ENCODE measurements around the gene ARHGDIG.

The ARHGDIG gene

DNA sequence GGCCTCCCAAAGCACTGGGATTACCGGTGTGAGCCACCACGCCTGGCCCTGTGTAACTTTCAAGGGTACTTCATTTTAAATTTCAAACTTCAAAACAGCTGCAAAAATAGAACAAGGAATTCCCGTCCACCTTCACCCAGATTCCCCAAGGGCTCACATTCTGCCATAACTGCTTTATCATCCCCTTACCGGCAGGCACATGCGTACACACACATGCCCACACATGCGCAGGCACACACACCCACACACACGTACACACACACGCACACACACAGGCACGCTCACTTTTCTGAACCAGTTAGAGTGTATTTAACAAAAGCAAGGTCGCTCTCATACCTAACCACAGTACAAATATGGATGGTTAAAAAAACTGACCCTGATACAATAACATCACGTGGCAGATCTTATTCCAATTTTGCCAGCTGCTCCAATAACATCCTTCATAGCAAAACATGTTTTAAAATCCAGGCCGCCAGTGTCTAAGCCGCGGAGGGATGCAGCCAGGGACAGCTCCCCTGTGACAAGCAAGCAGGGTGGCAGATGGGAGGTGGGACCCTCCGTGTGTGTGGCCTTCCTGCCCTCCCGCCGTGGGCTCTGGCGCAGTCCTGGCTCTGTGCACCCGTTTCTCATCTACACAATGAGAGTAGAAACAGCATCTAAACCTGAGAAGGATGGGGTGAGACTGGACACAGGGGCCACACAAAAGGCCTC is 25.7 kb downstream of the ARHGDIG start:
- Histone ChIP-seq H3K4me3 (ENCODE audit: low read depth, low read length) (no peak overlapping the region), H3K79me2 (peaks cover 2% of the 10 kb centered on the region), H2AFZ (no peak overlapping the region), H3K4me2 (ENCODE audit: low read length) (no peak overlapping the region), H3K27ac (no peak overlapping the region), H3K9ac (no peak overlapping the region), H3K27me3 (ENCODE audit: control insufficient read depth, insufficient read depth, low read length) (no peaks in the 10 kb centered on the region), H3K9me3 (ENCODE audit: control insufficient read depth, low read length) (no peaks in the 10 kb centered on the region), H3K4me1 (no peaks in the 10 kb centered on the region), H3K36me3 (ENCODE audit: control insufficient read depth, insufficient read depth, low read length) (no peaks in the 10 kb centered on the region)
- TF ChIP-seq, protein P1, sequence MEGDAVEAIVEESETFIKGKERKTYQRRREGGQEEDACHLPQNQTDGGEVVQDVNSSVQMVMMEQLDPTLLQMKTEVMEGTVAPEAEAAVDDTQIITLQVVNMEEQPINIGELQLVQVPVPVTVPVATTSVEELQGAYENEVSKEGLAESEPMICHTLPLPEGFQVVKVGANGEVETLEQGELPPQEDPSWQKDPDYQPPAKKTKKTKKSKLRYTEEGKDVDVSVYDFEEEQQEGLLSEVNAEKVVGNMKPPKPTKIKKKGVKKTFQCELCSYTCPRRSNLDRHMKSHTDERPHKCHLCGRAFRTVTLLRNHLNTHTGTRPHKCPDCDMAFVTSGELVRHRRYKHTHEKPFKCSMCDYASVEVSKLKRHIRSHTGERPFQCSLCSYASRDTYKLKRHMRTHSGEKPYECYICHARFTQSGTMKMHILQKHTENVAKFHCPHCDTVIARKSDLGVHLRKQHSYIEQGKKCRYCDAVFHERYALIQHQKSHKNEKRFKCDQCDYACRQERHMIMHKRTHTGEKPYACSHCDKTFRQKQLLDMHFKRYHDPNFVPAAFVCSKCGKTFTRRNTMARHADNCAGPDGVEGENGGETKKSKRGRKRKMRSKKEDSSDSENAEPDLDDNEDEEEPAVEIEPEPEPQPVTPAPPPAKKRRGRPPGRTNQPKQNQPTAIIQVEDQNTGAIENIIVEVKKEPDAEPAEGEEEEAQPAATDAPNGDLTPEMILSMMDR (IDR thresholded peaks at IDR 0.05), result no peak

DNA sequence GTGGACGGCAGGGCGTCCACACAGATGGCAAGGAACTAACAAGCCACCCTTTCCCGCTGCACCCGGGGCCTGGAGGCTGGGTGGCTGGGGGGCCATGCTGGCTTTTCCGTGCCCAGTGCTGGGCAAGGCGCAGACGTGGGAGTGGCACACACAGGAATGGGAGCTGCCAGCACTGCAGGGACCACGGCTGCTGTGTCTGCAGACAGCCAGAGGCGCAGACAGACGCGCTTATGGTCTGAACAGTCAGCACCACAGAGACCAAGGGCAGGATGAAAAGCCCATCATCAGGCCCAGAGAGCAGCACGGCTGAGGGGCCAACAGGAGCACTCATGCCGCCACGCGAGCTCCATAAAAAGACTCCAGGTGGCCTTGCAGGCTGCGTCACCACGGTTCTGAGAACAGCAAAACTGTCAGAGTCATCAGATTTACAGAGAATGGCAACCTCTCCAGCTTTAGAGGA is 26.6 kb downstream of the ARHGDIG start:
- Histone ChIP-seq H3K27me3 (ENCODE audit: control insufficient read depth, insufficient read depth, low read length) (no peaks in the 10 kb centered on the region), H3K9ac (no peak overlapping the region), H3K27ac (no peak overlapping the region), H3K4me3 (ENCODE audit: low read depth, low read length) (no peak overlapping the region), H3K4me2 (ENCODE audit: low read length) (no peak overlapping the region), H3K79me2 (peaks cover 2% of the 10 kb centered on the region), H2AFZ (no peak overlapping the region), H3K36me3 (ENCODE audit: control insufficient read depth, insufficient read depth, low read length) (no peaks in the 10 kb centered on the region), H3K9me3 (ENCODE audit: control insufficient read depth, low read length) (no peaks in the 10 kb centered on the region), H3K4me1 (no peaks in the 10 kb centered on the region)
- TF ChIP-seq, protein P1 (IDR thresholded peaks at IDR 0.05), result no peak

DNA sequence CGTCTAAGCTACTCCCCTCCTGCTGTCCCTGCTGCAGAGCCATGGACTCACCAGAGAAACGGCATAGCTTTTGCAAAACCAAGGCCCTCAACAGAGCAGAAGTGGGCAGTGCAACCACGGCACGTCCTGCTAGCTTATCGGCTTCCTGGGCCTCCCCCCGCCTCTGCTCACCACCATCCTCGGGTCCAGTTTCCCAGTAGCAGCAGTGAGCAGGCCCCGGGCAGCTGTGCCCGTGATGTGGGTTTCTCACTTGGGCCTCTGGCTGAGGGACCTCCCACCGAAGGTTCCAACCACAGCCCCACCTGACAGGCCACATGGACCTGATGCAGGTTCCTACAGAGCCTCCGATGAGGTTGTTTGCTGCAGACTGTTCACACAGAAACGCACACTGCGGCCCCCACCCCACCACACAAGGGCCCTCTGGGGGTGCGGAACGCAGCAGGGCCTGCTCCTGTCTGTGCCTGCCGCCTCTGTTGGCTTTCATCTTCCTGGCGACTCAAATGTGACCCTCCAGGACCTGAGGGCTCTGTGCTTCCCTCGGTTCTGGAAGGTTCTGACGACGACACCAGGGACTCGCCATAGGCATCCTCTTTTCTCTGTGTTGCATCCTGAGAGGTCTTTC is 27.4 kb downstream of the ARHGDIG start:
- Histone ChIP-seq H3K27ac (no peak overlapping the region), H3K4me3 (ENCODE audit: low read depth, low read length) (no peak overlapping the region), H3K9me3 (ENCODE audit: control insufficient read depth, low read length) (no peaks in the 10 kb centered on the region), H3K36me3 (ENCODE audit: control insufficient read depth, insufficient read depth, low read length) (no peaks in the 10 kb centered on the region), H3K9ac (no peak overlapping the region), H3K4me2 (ENCODE audit: low read length) (no peak overlapping the region), H2AFZ (no peak overlapping the region), H3K4me1 (no peaks in the 10 kb centered on the region), H3K79me2 (peaks cover 3% of the 10 kb centered on the region), H3K27me3 (ENCODE audit: control insufficient read depth, insufficient read depth, low read length) (no peaks in the 10 kb centered on the region)
- TF ChIP-seq, protein P1 (IDR thresholded peaks at IDR 0.05), result no peak

DNA sequence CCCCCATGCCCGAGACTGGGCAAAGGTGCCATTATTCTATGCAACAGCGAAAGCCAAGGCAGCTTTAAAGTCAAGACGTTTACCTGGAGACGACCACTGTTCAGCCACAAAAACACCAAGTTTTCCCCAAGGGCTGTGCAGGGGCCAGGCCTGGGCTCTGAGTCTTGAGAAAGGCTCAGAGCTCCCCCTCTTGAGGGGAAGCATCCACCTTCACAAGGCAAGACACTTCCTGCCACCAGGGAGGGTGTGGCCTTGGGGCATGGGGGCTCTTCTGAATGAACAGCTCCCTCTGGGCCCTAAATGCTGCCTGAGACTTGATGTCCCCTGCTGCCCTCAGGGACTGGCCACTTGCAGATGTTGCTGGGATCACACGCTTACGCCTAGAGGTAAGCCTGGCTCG is 29.1 kb downstream of the ARHGDIG start:
- Histone ChIP-seq H3K27me3 (ENCODE audit: control insufficient read depth, insufficient read depth, low read length) (no peaks in the 10 kb centered on the region), H3K4me3 (ENCODE audit: low read depth, low read length) (no peak overlapping the region), H3K9me3 (ENCODE audit: control insufficient read depth, low read length) (no peaks in the 10 kb centered on the region), H3K4me2 (ENCODE audit: low read length) (no peak overlapping the region), H3K79me2 (peaks cover 13% of the 10 kb centered on the region), H3K9ac (no peak overlapping the region), H3K27ac (no peak overlapping the region), H2AFZ (no peak overlapping the region), H3K36me3 (ENCODE audit: control insufficient read depth, insufficient read depth, low read length) (no peaks in the 10 kb centered on the region), H3K4me1 (no peaks in the 10 kb centered on the region)
- TF ChIP-seq, protein P1 (IDR thresholded peaks at IDR 0.05), result no peak
